A549 (cell line): ENCODE data around the gene AWAT2. TPM values are rescaled to one million over a fixed set of nuclear protein-coding genes. Genes with fewer than 3 reads are reported as not detected.
A peak's percentile ranks its signal among the peaks of the same experiment; 100 is the strongest.

Source experiments
- ATAC-seq, 2 experiments: fragments of 200-7000 bp in 1 of 2; fragments of >200 bp in 1 of 2; cut with Nextera tagmentation in 1 of 2; cut with Tn5 transposase in 1 of 2; 3 replicates each; pipeline versions ENCODE4 v1.8.0 to v1.9.1; 2018 to 2020; ENCODE audit warnings: mild to moderate bottlenecking in 1 of 2, moderate library complexity in 1 of 2
- CTCF ChIA-PET: fragments of 300-600 bp; sonication (Branson Sonifier 250); formaldehyde crosslinking; extraction: SDS; loops from one replicate; lab custom pipeline; 2021; ENCODE audit warnings: antibody characterized with exemption, inconsistent platforms; lab: Yijun Ruan, JAX
- POLR2A ChIA-PET: fragments of 350-600 bp; formaldehyde crosslinking; extraction: SDS; loops from one replicate; lab custom pipeline; 2021; ENCODE audit warnings: antibody characterized with exemption, inconsistent platforms; lab: Yijun Ruan, JAX
- DNase-seq, 2 experiments: peaks; one replicate each; pipeline versions ENCODE4 v3.0.0 to v3.0.0-alpha.2; 2011 to 2016; ENCODE audit warnings: low read depth in 1 of 2, low spot score in 1 of 2
- FAIRE-seq: peaks from 2 replicates; lab custom pipeline; 2011; peaks lifted over from hg19 to GRCh38; lab: Jason Lieb, UNC
- H3K27ac ChIP-seq, 2 experiments: fragments of >200 bp; sonication (Bioruptor Twin); formaldehyde crosslinking; 3 replicates each; pipeline ENCODE4 v1.5.1; 2016 to 2017
- H3K4me1 ChIP-seq: fragments of >200 bp; sonication (Bioruptor Twin); formaldehyde crosslinking; 3 replicates; pipeline ENCODE4 v1.6.1; 2016
- H3K4me2 ChIP-seq: fragments of >200 bp; sonication (Bioruptor Twin); formaldehyde crosslinking; 3 replicates; pipeline ENCODE4 v1.6.1; 2016
- H3K4me3 ChIP-seq: fragments of >200 bp; sonication (Bioruptor Twin); formaldehyde crosslinking; 3 replicates; pipeline ENCODE4 v1.5.1; 2016
- H3K9me3 ChIP-seq: fragments of >200 bp; sonication (Bioruptor Twin); formaldehyde crosslinking; 3 replicates; pipeline ENCODE4 v1.6.1; 2016
- ATOH8 ChIP-seq: fragments of 250-450 bp; sonication (Bioruptor Pico); IDR thresholded peaks from 2 replicates; pipeline ENCODE4 v1.5.0; 2020; ENCODE audit warnings: low read depth, mild to moderate bottlenecking, moderate library complexity
- BCL3 ChIP-seq: fragments of >200 bp; sonication (Bioruptor Twin); formaldehyde crosslinking; IDR thresholded peaks from 3 replicates; pipeline ENCODE4 v1.6.1; 2016
- CHD2 ChIP-seq: fragments of 150-350 bp; IDR thresholded peaks from 2 replicates; pipeline ENCODE4 v1.6.1; 2014; ENCODE audit warnings: low read length; ENCODE audit not compliant: partially characterized antibody
- ELK1 ChIP-seq: fragments of 150-350 bp; IDR thresholded peaks from 2 replicates; pipeline ENCODE4 v1.6.1; 2014; ENCODE audit warnings: low read depth, mild to moderate bottlenecking, low read length
- FOSB ChIP-seq: fragments of 250-450 bp; sonication (Bioruptor Pico); IDR thresholded peaks from 2 replicates; pipeline ENCODE4 v1.5.0; 2020; ENCODE audit warnings: mild to moderate bottlenecking, moderate library complexity
- FOSL2 ChIP-seq, 2 experiments: fragments of 450-650 bp in 1 of 2; fragments of >200 bp in 1 of 2; sonication (Bioruptor Twin) in 1 of 2; formaldehyde crosslinking; IDR thresholded peaks; 2 replicates each; pipeline versions ENCODE4 v1.5.0 to v1.6.1; 2016 to 2020; ENCODE audit warnings: mild to moderate bottlenecking in 1 of 2, moderate library complexity in 1 of 2
- GATA3 ChIP-seq: IDR thresholded peaks from 2 replicates; pipeline ENCODE4 v1.6.1; 2012; ENCODE audit warnings: borderline replicate concordance
- JUN ChIP-seq, 2 experiments: fragments of >200 bp; sonication (Bioruptor Twin); formaldehyde crosslinking; IDR thresholded peaks; 2 replicates in 1 of 2; 3 replicates in 1 of 2; pipeline ENCODE4 v1.6.1; 2016 to 2017
- KDM1A ChIP-seq: fragments of 200-600 bp; sonication (generic); IDR thresholded peaks from 2 replicates; pipeline ENCODE4 v1.6.1; 2016; ENCODE audit warnings: low read depth, mild to moderate bottlenecking
- KDM5A ChIP-seq: fragments of 200-600 bp; sonication (generic); IDR thresholded peaks from 2 replicates; pipeline ENCODE4 v1.6.1; 2016; ENCODE audit warnings: antibody characterized with exemption, mild to moderate bottlenecking
- MAX ChIP-seq: IDR thresholded peaks from 2 replicates; pipeline ENCODE4 v1.6.1; 2012
- MYC ChIP-seq: IDR thresholded peaks from 2 replicates; pipeline ENCODE4 v1.6.1; 2012; ENCODE audit warnings: mild to moderate bottlenecking, inconsistent platforms, low read length, improper control_type of control experiment, borderline replicate concordance
- POLR2A ChIP-seq: IDR thresholded peaks from 2 replicates; pipeline ENCODE4 v1.6.1; 2012; ENCODE audit warnings: mild to moderate bottlenecking, low read length
- RAD21 ChIP-seq, 2 experiments: fragments of >200 bp in 1 of 2; sonication (Bioruptor Twin) in 1 of 2; formaldehyde crosslinking in 1 of 2; IDR thresholded peaks in 1 of 2; conservative IDR thresholded peaks in 1 of 2; 2 replicates in 1 of 2; 3 replicates in 1 of 2; pipeline ENCODE4 v1.6.1; 2012 to 2018; ENCODE audit warnings: inconsistent platforms in 1 of 2
- RARB ChIP-seq: fragments of 250-450 bp; sonication (Bioruptor Pico); IDR thresholded peaks from 2 replicates; pipeline ENCODE4 v1.8.0; 2021; ENCODE audit warnings: mild to moderate bottlenecking, moderate library complexity
- REST ChIP-seq: fragments of 200-600 bp; sonication (generic); IDR thresholded peaks from 2 replicates; pipeline ENCODE4 v1.6.1; 2016; ENCODE audit warnings: antibody characterized with exemption, mild to moderate bottlenecking, moderate library complexity
- TFCP2L1 ChIP-seq: fragments of 250-450 bp; sonication (Bioruptor Pico); IDR thresholded peaks from 2 replicates; pipeline ENCODE4 v1.5.0; 2021; ENCODE audit warnings: mild to moderate bottlenecking
- USF2 ChIP-seq: fragments of 450-650 bp; IDR thresholded peaks from 2 replicates; pipeline ENCODE4 v1.6.1; 2014; ENCODE audit warnings: antibody characterized with exemption
- ZNF302 ChIP-seq: fragments of 250-450 bp; sonication (Bioruptor Pico); IDR thresholded peaks from 2 replicates; pipeline ENCODE4 v1.9.0; 2021; ENCODE audit warnings: inconsistent platforms, mild to moderate bottlenecking, moderate library complexity
- WGBS: methylation state at CpG from one replicate; pipeline ENCODE4 v1.1.6; 2017; ENCODE audit errors: missing lambda C conversion rate; 5-methylcytosine and 5-hydroxymethylcytosine counted together
- polyA minus RNA-seq: library from RNA; depleted of rRNA, polyadenylated mRNA; stranded (reverse); fragments of >200 nt; gene quantifications from 2 replicates; pipeline ENCODE4 v1.2.3, GENCODE V29; 2011; rRNA and poly(A)+ RNA removed
- polyA plus RNA-seq, 4 experiments: library from polyadenylated mRNA; depleted of rRNA in 3 of 4; stranded (reverse); fragments of >200 nt; fragmentation: RNase III in 1 of 4; extraction: RNeasy Plus Mini Kit Qiagen cat#74134 plus additional on column Dnase treatment in 1 of 4; gene quantifications; 2 replicates in 3 of 4; 3 replicates in 1 of 4; pipeline ENCODE4 v1.2.3, GENCODE V29; 2011 to 2017

Gene AWAT2
- polyA plus RNA-seq (2011; rRNA removed) (not detected in 2 replicates), polyA plus RNA-seq (2017; fragmentation: RNase III; extraction: RNeasy Plus Mini Kit Qiagen cat#74134 plus additional on column Dnase treatment) (not detected in 3 replicates), polyA minus RNA-seq (not detected in 2 replicates)
- polyA plus RNA-seq (2012; cell fraction: cytosol; rRNA removed) = not detected in 2 replicates
- not detected in 2 replicates for polyA plus RNA-seq (2012; cell fraction: nucleus; rRNA removed)

- CTCF ChIA-PET = no interaction called here
- Histone ChIP-seq H3K27ac (no peak within 1 kb of the TSS), H3K4me1 (peaks cover 7% of the 10 kb centered on the region; the same call in 1 of the 3 replicates), H3K9me3 (no peaks in the 10 kb centered on the region), H3K4me2 (no peak within 1 kb of the TSS), H3K4me3 (no peak within 1 kb of the TSS)
- ATAC-seq = no peak
- POLR2A ChIA-PET = no interaction called here
- no peak for DNase-seq
- peak; percentile 61 for FAIRE-seq
- TF ChIP-seq ZNF302 (CRISPR knock-in tag) (no peak), JUN (IDR thresholded peaks at IDR 0.05) (no peak), MAX (no peak), KDM5A (no peak), POLR2A (no peak), RARB (no peak), ELK1 (no peak), CHD2 (no peak), TFCP2L1 (CRISPR knock-in tag) (no peak), FOSB (no peak), REST (no peak), ATOH8 (CRISPR knock-in tag) (no peak), USF2 (no peak), GATA3 (no peak), KDM1A (no peak), RAD21 (conservative IDR thresholded peaks at IDR 0.05 in 1 of 2, IDR thresholded peaks at IDR 0.05 in 1 of 2) (no peak), BCL3 (no peak), FOSL2 (IDR thresholded peaks at IDR 0.05) (no peak), FOSL2 (CRISPR knock-in tag; IDR thresholded peaks at IDR 0.05) (no peak), MYC (no peak)
- WGBS = 44% methylated on average over 4 of the region's 4 CpGs
Observed at GRCh38 chrX:70049925-70050324, at the start of gene AWAT2. Gene AWAT2 (minus strand): TSS chrX:70049938. CDS start chrX:70049932, 6 bp downstream.
